DMS 273 (cell line): Measurements from ENCODE around the gene DMXL1.
"Not testable (repeated sequence)": the region's sequence is repeated elsewhere in the genome, so short reads cannot be mapped to it uniquely, and the experiment has no call there.

Source experiments
- DNase-seq: peaks from one replicate; lab custom pipeline; 2025; ENCODE audit not compliant: unreplicated experiment; lab: John Stamatoyannopoulos, UW

DMXL1 gene

DNA sequence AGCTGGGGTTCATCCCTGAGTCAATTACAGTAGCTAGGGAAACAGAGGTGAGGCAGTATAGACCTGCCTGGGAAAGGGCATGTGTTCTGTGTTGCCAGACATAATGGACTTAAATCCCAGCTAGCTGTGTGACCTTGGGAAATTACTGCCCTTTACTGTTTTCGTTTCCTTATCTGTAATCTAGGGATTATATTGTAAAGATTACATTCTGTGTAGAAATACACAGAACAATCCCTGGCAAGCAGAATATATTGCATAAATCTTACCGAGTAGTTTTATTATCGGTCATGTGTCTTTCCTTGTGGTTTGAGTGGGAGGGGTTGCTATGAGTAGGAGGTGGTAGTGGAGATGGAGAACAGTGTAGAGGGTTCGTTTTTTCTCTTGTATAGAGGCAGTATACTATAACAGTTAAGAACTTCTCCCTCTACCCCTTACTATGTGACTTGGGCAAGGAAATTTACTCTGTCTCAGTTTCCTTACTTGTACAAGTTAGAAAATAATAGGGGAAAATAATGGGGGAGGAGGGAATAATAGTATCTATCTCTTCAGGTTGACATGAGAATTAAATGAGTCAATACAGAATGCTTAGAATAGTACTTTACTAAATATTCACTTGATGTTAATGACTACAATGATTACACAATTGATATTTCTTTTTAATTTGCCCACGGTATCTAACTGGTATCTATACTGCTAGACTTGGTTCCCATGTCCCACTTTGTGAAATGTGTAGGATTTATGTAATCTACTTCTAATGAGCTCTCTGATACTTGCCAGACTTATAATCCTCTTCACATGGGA lies 7.1 kb upstream of the DMXL1 start:
- no peak for DNase-seq

DNA sequence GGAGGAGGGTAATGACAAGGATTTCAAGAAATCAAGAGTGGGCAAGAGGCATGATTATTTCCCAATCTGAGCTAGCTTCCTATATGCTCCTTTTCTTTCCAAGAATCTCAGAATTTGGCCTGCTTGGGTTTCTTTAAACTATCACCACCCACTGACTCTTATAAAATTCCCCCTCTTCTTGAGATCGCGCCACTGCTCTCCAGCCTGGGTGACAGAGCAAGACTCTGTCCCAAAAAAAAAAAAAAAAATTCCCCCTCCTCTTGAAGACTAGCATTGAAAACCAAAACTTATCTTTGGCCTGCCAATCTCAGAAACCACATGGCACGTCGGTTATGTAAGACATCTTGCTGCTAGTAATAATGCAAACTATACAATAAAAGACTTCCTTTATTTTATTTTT lies 3.4 kb upstream of the DMXL1 start:
- DNase-seq, result no peak

DNA sequence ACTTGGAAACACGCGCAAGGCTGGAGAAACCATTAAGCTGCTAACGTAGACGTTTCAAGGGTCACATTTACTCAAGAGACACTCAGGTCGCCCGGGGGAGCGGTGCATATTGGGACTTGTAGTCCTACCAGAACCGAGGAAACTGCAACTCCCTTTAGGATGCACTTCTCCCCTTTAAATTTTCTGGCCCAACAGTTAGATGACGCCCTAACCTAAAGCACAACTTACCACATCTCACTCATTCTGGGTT lies 384 bp upstream of the DMXL1 start:
- no peak for DNase-seq

DNA sequence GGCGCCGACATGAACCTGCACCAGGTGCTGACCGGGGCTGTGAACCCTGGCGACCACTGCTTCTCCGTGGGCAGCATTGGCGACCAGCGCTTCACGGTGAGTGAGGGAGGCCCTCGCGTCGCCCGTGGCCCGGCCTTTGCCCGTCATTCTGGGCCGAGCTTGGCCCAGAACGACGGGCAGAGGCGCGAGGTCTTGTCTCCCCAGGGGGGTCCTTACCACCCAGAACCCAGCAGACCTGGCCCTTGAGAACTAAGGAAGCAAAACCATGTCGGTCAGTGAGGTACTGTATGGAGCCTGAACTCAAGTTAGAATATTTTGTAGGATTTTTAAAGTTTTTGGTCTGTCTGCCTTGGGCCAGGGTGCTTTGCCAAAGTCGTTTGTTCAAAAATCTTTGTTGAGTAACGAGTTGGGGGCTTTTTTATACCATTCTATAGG lies 691 bp downstream of the DMXL1 start:
- peak; percentile 62 for DNase-seq

DNA sequence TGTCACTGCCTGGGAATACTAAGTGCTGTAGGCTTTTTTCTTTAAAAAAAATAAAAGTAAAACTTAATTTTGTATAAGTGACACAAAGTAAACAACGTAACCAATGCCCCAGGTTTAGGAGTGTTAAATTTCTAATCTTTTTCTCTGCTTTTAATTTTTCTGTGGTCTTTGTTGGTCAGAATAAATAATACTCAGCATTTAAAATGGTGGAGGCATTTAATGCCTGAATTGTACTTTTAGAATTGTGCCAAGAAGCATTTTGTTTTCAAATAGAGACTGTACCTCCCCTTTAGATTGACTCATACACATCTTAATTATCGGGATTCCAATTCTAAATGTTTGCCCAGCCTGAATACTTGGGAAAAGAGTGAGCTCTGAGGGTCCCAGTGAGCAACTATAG lies 1.6 kb downstream of the DMXL1 start:
- DNase-seq, result no peak

DNA sequence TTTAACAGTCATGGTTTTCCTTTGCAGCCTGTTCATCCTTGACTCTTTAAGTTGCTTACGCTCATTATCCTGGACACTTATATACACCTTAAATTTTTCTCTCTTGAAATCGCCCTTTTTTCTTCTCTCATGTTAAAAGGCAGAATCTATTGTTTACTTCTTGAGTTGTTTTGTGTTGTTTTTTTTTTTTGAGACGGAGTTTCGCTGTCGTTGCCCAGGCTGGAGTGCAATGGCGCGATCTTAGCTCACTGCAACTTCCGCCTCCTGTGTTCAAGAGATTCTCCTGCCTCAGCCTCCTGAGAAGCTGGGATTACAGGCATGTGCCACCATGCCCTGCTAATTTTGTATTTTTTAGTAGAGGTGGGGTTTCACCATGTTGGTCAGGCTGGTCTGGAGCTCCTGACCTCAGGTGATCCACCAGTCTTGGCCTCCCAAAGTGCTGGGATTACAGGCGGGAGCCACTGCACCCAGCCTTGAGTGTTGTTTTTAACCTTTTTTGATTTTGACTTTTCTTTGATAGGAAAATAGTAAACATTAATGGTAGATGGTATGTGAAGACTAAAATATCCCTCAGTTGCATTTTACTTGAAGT lies 3.0 kb downstream of the DMXL1 start:
- DNase-seq, result not testable (repeated sequence)

DNA sequence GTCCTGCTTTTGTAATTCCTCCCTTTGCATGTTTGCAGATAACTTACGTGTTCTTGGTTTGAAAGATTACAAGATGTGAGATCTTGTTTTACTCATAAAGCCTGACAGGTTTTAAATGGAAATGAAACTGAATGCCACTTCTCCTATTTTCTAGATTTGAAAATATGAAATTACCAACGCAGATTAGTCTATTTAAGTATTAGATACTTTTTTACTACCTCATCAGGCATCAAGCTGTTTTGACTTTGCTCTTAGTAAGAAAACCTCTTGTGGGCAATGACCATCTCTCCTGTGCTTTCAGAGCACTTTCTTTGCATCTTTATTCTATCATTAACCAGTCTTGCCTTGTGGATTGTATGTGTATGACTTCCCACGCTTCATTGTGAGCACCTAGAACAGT lies 3.5 kb downstream of the DMXL1 start:
- no peak for DNase-seq

DNA sequence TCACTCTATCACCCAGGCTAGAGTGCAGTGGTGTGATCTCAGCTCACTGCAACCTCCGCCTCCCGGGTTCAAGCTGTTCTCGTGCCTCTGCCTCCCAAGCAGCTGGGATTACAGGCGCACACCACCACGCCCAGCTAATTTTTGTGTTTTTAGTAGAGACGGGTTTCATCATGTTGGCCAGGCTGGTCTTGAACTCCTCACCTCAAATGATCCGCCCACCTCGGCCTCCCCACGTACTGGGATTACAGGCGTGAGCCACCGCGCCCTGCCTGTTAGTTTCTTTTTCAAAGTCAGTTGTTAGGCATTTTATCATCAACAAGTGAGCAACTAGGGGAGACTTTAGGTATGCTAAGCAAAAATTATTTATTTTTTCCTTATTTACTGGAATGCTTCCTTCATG lies 4.4 kb downstream of the DMXL1 start:
- DNase-seq, result not testable (repeated sequence)

DNA sequence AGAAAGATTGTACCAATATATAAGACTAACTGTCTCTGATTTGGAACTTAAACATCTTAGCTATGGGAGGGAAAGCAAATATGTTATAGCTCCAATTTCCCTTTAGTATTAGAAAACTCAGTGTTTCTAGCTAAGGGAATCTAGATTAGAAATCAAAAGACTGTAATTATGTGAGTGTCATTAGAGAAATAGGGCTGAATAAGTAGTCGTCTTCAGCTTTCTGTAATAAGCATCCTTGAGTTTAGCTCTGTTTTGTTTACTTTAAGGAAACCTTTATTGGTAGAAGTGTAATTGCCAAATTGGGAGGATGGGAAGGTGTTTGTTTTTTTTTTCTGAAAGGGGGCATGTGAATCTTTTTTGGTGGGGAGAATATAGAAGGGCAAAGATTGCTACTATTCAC lies 5.2 kb downstream of the DMXL1 start:
- no peak for DNase-seq

DNA sequence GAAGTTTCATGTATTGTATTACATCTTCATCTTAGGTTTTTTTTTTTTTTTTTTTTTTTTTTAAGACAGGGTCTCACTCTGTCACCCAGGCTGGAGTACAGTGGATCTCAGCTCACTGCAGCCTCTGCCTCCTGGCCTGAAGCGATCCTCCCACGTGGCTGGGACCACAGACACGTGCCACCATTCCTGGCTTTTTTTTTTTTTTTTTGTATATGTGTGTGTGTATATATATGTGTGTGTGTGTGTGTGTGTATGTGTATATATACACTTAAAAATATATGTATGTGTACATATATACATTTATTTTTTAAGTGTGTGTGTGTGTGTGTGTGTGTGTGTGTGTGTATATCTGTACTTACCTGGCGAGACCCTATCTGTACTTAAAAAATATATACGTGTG lies 6.6 kb downstream of the DMXL1 start:
- no peak for DNase-seq

DNA sequence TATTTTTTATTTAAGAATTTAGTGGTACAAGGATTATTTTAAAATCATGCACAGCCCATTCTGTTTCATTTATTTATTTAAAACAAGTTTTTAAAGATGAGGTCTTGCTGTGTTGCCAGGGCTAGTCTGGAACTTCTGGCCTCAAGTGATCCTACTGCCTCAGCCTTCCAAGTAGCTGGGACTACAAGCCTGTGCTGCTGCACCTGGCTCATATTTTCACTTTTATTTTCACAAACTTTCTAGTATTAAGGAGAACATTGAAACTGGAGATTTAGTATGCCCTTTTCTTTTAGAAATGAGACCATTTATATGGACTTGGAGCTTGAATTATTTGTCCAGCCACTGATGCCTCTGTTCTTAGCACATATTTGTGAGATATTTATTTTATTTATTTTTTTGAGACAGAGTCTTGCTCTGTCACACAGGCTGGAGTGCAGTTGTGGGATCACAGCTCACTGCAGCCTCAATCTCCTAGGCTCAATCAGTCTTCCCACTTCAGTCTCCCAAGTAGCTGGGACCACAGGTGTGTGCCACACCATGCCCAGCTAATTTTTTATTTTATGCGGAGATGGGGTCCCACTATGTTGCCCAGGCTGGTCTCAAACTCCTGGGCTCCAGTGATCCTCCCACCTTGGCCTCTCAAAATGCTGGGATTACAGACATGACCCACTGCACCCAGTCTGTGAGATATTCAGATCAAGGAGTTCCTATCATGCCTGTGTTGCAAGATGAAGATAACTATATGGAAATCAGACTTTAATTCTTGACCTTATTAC lies 7.4 kb downstream of the DMXL1 start:
- DNase-seq, result no peak

DNA sequence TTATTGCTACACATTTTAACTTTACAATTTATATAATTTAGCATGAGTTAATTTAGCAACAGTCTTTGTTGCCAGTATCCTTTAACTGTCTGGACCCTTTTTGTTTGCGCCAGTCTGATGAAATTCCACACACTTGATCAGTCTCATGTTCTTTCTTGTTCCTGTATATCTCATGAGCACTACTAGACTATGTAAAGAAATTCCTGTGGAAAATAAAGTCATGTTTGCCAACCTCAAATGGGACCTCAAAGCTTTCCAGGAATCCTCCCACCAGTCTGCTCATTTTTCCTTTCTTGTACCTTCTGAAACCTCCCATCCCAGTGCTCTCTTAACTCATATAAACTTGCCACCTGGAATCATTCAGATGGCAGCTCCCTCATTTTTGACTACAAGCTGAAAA lies 8.0 kb downstream of the DMXL1 start:
- no peak for DNase-seq

DNA sequence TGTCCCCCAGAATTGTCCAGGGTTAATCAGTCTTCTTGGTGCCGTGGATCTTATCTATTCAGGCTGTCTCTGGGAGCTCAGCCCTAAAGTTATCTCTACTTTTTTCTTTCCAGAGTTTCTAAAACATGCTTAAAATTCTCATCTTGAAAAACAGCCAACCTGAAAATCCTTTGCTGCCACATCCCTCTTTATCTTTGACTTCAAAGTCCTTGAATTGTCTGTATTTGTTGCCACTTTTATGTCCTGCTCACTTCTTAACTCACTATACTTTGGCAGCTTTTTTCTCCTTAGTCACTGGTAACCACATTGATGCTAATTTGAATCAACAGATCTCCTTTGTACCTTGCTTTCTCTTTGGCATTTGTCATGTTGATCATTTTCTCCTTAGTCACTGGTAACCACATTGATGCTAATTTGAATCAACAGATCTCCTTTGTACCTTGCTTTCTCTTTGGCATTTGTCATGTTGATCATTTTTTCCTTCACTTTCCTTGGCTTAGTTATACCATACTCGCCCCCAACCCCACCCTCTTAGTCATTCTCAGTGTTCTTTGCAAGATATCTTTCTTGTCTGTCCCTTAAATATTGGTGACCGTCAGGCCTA lies 8.5 kb downstream of the DMXL1 start:
- no peak for DNase-seq

DNA sequence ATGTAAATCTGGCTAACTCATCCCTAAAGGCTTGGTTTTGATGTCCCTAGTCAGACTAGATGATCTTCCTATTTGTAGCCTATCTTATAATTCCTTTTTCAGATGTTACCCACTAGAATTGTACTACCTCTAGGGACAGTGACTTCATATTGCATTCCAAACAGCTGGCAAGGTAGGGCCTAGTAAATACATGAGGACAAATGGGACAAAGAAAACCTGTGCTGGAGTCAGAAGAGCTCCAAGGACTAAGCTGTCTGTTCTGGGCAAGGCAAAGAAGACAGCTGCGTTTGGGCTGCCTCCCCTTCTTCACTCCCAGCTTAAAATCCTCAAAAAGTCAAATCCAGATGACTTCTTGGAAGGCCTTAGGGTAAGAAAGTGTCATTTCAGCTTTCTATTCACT lies 10.0 kb downstream of the DMXL1 start:
- no peak for DNase-seq

DNA sequence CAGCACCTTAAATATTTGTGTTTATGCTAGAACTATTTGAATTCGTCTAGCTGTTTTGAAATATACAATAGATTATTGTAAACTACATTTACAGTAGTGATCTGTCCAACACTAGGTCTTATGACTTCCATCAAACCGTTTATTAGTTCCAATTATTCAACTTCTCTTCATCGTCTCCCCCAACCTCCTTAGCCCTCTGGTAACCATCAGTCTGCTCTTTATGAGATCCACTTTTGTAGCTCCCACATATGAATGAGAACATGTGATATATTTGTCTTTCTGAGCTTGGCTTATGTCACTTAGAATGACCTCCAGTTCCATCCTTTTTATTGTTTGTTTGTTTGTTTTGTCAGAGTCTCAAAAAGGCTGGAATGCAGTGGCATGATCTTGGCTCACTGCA lies 11.8 kb downstream of the DMXL1 start:
- no peak for DNase-seq

DNA sequence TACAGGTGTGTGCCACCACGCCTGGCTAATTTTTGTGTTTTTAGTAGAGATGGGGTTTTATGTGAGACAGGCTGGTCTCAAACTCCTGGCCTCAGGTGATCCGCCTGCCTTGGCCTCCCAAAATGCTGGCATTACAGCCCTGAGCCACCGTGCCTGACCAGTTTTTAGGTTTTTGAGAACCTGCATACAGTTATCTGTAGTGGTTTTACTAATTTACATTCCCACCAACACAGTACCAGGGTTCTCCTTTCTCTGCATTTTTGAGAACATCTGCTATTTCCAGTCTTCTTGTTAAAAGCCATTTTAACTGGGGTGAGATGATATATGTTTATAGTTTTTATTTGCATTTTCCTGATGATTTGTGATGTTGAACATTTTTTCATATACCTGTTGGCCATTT lies 12.8 kb downstream of the DMXL1 start:
- no peak for DNase-seq

DNA sequence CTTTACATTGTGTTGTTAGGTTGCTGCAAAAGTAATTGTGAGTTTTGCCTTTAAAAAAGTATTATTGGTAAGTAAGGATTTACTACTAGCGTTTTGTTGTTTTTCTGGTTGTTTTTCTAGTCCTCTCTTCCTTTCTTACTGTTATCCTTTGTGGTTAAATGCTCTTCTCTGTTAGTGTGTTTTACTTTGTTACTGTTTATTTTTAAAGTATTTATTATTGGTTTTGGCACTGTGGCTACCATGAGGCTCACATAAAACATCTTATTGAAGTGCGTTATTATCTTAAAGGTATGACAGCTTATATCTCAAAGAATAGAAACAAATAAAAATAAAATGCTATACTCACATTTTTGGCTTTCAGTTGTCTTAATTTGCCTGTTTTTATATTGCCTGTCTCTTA lies 17.6 kb downstream of the DMXL1 start:
- DNase-seq, result no peak

DNA sequence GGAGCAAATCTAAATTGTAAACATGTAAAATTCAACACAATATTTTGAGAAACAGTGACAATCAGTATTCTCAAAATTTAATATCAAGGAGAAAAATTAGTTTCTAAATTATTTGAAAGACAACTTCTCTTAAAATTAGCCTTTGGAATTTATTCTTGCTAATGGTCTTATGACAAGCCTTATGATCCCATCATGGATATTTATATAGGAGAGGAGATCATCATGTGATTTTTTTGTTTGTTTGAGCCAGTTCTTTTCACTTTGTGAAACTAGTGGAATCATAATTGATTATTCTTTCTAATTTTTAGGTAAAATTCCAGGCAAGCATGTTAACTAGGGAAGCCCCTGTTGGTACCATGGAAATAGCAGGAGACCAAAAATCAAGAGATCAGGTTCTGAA lies 24.7 kb downstream of the DMXL1 start:
- DNase-seq, result no peak

DNA sequence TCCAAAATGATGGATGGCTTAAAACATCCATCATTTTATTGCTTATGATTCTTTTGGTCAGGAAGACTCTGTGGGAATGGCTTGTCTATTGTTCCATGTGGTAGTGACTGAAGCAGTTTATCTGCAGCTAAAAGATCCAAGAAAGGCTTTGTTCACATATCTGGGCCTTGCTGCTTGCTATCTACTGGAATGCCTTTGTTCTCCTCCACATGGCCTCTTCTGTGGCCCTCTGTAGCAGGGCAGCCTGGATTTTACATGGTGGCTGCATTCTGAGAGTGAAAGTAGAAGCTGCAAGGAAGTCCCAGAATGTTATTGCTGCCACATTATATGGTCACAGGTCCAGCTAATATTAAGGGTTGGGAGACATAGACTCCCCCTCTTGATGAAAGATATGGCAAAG lies 35.1 kb downstream of the DMXL1 start:
- DNase-seq, result no peak

DNA sequence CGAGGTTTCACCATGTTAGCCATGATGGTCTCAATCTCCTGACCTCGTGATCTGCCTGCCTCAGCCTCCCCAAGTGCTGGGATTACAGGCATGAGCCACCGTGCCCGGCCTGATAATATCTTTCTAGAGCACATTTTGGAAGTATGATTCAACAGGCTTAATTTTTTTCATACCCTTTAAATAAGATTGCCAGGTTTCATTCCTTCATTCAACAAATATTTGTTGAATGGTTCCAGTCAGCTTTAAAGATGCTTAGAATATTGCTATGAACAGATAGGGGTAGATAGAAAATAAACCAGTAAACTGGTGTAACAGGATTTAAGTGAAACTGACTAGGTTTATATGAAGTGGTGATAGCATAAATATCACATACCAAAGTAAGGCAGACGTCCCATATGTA lies 41.3 kb downstream of the DMXL1 start:
- DNase-seq, result no peak

DNA sequence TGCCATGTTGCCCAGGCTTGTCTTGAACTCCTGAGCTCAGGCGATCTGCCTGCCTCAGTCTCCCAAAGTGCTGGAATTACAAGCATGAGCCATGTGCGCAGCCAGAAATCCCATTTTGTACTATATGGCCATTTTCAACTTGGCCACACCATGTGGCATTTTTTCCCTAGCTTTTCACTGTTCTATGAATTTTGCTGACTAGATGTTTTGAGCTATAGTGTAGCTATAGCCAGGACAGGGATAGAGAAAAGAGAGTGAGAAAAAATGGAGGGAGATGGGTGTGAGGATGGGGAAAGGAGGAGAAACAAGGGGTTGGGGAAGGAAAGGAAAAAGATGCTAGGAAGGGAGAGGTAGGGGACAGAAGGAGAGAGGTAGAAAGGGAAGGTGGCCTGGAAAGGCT lies 46.4 kb downstream of the DMXL1 start:
- no peak for DNase-seq

DNA sequence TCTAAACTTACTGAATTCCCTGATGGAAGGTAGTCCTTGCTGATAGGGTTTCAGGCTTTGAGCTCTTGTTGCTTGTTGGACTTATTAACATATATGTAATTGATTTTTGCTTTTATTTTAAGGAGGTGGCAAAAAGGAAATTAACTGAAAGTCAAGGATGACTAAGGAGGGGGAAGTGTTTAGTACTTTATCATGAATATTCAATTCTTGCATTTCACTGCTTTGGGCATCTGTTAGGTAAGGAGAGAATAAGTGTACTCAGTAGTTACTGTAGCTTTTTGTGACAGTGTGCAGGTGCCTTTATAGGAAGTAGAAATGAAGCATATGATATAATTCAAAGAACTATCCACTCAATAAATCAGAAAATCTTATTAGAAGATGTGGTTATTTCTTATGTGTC lies 47.1 kb downstream of the DMXL1 start:
- no peak for DNase-seq
